ENCODE measurements around the gene PCDH19. TPM values are rescaled to one million over a fixed set of nuclear protein-coding genes. Genes with fewer than 3 reads are reported as not detected.

Gene PCDH19
- total RNA-seq, 1 donor from 2014 or later: 0.66 TPM

- DNase-seq (ENCODE audit: low spot score): no peak
Observed at GRCh38 chrX:100299559-100299958, 110.5 kb downstream of the PCDH19 start.

DNA sequence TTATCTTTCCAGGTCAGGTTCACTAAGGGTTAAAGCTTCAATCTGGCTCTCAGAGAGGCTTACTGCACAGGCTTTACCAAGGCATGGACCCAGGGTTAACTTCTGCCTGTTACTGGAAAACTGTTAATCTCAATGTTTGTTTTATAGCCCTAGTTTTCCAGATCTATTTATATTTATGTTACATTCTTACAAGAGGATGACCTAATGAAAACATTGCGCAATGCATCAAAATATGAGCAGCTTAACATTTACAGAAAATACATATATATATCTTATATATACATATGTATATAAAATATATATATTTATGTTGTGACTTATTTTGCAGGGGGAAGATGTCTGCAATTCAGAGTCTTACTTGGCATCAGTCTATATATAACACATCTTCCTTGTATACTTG lies 112.3 kb downstream of the PCDH19 start:
- DNase-seq (ENCODE audit: low spot score): no peak

- no peak for DNase-seq (ENCODE audit: low spot score)
Observed at GRCh38 chrX:100296183-100296753, 113.8 kb downstream of the PCDH19 start.

DNA sequence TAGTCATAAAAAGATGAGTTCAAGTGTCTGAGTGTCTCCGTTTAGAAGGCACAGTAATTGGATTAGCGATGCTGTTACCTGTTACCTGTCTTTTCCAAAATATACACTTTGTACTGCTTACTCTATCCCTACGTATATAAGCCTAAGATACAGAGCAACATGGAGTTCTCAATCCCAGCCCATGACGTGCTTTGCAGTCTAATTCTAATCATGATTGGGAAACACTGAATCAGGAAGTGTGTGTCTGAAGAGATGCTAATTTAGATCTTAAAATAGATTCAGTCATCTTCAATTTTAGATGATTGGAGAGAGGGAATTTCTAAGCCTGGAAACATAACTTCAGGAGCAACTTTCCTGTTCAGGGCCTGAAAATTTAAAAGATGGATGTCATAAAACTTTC lies 115.1 kb downstream of the PCDH19 start:
- DNase-seq (ENCODE audit: low spot score): no peak

- no peak for DNase-seq (ENCODE audit: low spot score)
Observed at GRCh38 chrX:100289066-100289558, 121.0 kb downstream of the PCDH19 start.

GRCh38 chrX:100277231-100277630 lies 132.8 kb downstream of the PCDH19 start:
- DNase-seq (ENCODE audit: low spot score): no peak

DNA sequence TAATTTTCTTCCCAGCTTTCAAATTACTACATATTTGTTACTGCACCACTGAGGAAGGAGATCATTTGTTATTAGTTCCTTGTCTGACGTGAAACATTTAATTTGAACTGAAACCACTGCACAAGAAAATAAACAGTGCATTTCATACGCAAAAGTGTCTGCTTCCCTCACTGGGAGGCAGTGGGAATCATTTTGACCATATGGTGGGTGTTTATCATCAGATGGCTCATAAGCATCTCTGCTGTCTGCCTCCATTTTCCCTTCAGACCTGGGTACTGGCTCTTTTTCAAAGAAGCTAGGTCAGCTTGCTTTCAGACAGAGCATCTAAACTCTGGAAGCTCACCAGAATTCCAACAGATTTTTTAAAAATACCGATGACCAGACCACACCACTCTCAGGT lies 135.2 kb downstream of the PCDH19 start:
- no peak for DNase-seq (ENCODE audit: low spot score)

- no peak for DNase-seq (ENCODE audit: low spot score)
Observed at GRCh38 chrX:100265179-100265578, 144.9 kb downstream of the PCDH19 start.

DNA sequence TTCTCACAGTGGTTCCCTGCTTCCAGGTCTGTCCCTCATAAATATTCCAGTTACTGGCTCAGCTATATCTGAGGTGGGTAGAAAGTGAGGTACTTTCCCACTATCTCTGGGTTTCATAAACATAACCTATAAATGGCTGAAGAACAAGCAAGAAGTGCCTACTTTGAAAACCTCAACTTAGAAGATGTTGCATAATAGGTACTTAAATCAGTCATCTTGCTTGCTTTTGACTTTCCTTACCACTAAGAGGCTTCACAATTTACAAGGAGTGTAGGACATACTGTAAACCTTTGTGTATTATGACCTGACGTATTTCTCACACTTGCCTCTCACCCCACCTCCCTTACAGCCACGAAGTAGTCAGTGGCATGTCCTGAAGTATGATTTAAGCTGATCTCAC lies 145.9 kb downstream of the PCDH19 start:
- DNase-seq (ENCODE audit: low spot score): no peak

- DNase-seq (ENCODE audit: low spot score): no peak
Observed at GRCh38 chrX:100263650-100264049, 146.4 kb downstream of the PCDH19 start.

DNA sequence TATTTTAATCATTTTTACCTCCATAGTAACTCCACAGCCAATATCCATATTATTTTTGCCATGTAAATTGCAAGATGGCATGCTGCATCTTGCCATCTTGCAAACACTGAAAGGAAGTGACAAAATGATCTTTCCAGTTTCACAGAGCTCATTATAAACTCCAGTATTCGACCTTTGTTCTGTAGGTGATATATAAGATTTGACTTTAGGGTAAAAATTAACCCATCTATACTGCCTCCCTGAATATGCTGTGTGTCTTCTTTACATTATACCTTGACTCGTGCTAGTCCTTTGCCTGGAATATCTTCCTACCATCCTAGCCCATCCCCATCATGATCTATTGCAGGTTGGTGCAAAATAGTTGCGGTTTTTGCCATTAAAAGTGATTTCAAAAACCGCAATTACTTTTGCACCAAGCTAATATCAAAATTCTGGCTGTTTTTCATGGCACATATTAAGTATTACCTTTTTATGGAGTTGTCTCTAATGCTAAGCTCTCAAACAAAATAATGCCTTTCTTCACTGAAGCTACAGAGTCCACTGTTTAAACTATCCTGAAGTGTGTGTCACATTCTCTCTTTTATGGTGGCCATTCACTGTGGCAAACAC lies 161.1 kb downstream of the PCDH19 start:
- DNase-seq (ENCODE audit: low spot score): no peak

DNA sequence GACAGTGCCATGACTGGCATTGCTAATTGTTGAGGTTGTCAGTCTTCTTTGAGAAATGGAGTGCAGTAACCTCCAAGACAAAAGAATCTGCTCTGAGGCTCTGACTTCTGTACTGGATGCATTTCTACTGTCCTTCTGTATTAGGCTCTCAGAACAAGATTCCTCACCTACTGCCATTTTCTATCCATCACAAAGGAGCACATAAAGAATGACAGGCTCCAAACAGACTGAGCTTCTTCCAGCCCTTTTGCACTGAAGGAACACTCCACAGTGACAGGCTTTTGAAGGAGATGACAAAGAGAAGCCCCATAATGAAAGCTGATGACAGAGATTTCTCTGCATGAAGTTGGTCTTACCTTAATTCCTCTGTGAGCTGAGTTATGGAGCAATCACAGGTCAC lies 162.2 kb downstream of the PCDH19 start:
- DNase-seq (ENCODE audit: low spot score): no peak

- no peak for DNase-seq (ENCODE audit: low spot score)
Observed at GRCh38 chrX:100244681-100245080, 165.4 kb downstream of the PCDH19 start.

Other genes starting within 250 kb of the PCDH19 start
- gene TNMD, start 174.7 kb upstream of the PCDH19 start, total RNA-seq: not detected
- gene TSPAN6, start 226.5 kb upstream of the PCDH19 start, total RNA-seq: 37.9 TPM
- 9.2 TPM for gene SRPX2, start 233.9 kb upstream of the PCDH19 start, total RNA-seq

All from mucosa of gallbladder (tissue), 1 donor.